ENCODE results near the gene PRKN. TPM values are rescaled to one million over a fixed set of nuclear protein-coding genes. Genes with fewer than 3 reads are reported as not detected.

Gene PRKN
- total and polyA plus RNA-seq, 2 donors (not counting 1 experiment from before 2014, with no cell fraction given) = 0.43 to 4.6 TPM

- Histone ChIP-seq H3K4me3 (replicated peaks in 1 of 4; ENCODE audit: control extremely low read depth in 1 of 4, insufficient read depth in 1 of 4, low read depth in 3 of 4, low read length in 4 of 4) (no peak overlapping the region), H3K9ac (ENCODE audit: insufficient read depth, low read length) (no peak overlapping the region), H2AFZ (ENCODE audit: low read length) (no peak overlapping the region), H3K4me1 (ENCODE audit: control insufficient read depth, extremely low read depth, insufficient read depth, low read length) (no peaks in the 10 kb centered on the region), H3K79me2 (ENCODE audit: control insufficient read depth, insufficient read depth, low read length) (no peaks in the 10 kb centered on the region), H3K27ac (ENCODE audit: insufficient read depth, low read length) (no peak overlapping the region), H3K36me3 (ENCODE audit: control insufficient read depth, insufficient read depth, low read length) (no peaks in the 10 kb centered on the region), H3K9me3 (ENCODE audit: control insufficient read depth, insufficient read depth, low read depth, low read length) (no peaks in the 10 kb centered on the region), H4K20me1 (ENCODE audit: control insufficient read depth, extremely low read depth, insufficient read depth, low read length) (no peaks in the 10 kb centered on the region), H3K27me3 (ENCODE audit: control insufficient read depth, insufficient read depth, low read length) (no peaks in the 10 kb centered on the region), H3K4me2 (ENCODE audit: extremely low read depth, insufficient read depth, low read length) (no peak overlapping the region)
- DNase-seq (ENCODE audit: low read depth in 2 of 2) = no peak
- no peak for TF ChIP-seq EZH2 (IDR thresholded peaks at IDR 0.05; ENCODE audit: low read length, missing control alignments)
- TF ChIP-seq CTCF (conservative IDR thresholded peaks at IDR 0.05 in 1 of 2, IDR thresholded peaks at IDR 0.05 in 1 of 2; ENCODE audit: low read depth in 1 of 2, low read length in 2 of 2) = no peak
Measured at GRCh38 chr6:162702446-162702845, 25.1 kb downstream of the PRKN start.

GRCh38 chr6:162701551-162701950 lies 26.0 kb downstream of the PRKN start:
- no peaks in the 10 kb centered on the region for H4K20me1 ChIP-seq (ENCODE audit: control insufficient read depth, extremely low read depth, insufficient read depth, low read length)
- H3K9ac ChIP-seq (ENCODE audit: insufficient read depth, low read length) = no peak overlapping the region
- H3K4me3 ChIP-seq (replicated peaks in 1 of 4; ENCODE audit: control extremely low read depth in 1 of 4, insufficient read depth in 1 of 4, low read depth in 3 of 4, low read length in 4 of 4) = peak overlapping the region in 1 of 4 experiments; percentile 3
- no peaks in the 10 kb centered on the region for H3K4me1 ChIP-seq (ENCODE audit: control insufficient read depth, extremely low read depth, insufficient read depth, low read length)
- peak in 1 of 2 donors; percentile 11 for DNase-seq (ENCODE audit: low read depth in 2 of 2)
- H3K27me3 ChIP-seq (ENCODE audit: control insufficient read depth, insufficient read depth, low read length) = no peaks in the 10 kb centered on the region
- no peak overlapping the region for H3K27ac ChIP-seq (ENCODE audit: insufficient read depth, low read length)
- H3K79me2 ChIP-seq (ENCODE audit: control insufficient read depth, insufficient read depth, low read length) = no peaks in the 10 kb centered on the region
- TF ChIP-seq CTCF (conservative IDR thresholded peaks at IDR 0.05 in 1 of 2, IDR thresholded peaks at IDR 0.05 in 1 of 2; ENCODE audit: low read depth in 1 of 2, low read length in 2 of 2) (no peak), EZH2 (IDR thresholded peaks at IDR 0.05; ENCODE audit: low read length, missing control alignments) (no peak)
- H3K9me3 ChIP-seq (ENCODE audit: control insufficient read depth, insufficient read depth, low read depth, low read length) = no peaks in the 10 kb centered on the region
- no peak overlapping the region for H2AFZ ChIP-seq (ENCODE audit: low read length)
- H3K4me2 ChIP-seq (ENCODE audit: extremely low read depth, insufficient read depth, low read length) = no peak overlapping the region
- H3K36me3 ChIP-seq (ENCODE audit: control insufficient read depth, insufficient read depth, low read length) = no peaks in the 10 kb centered on the region

- no peaks in the 10 kb centered on the region for H3K4me1 ChIP-seq (ENCODE audit: control insufficient read depth, extremely low read depth, insufficient read depth, low read length)
- no peak for DNase-seq (ENCODE audit: low read depth in 2 of 2)
- TF ChIP-seq CTCF (conservative IDR thresholded peaks at IDR 0.05 in 1 of 2, IDR thresholded peaks at IDR 0.05 in 1 of 2; ENCODE audit: low read depth in 1 of 2, low read length in 2 of 2) = no peak
- no peak for TF ChIP-seq EZH2 (IDR thresholded peaks at IDR 0.05; ENCODE audit: low read length, missing control alignments)
Measured at GRCh38 chr6:162700966-162701365, 26.6 kb downstream of the PRKN start.

More at GRCh38 chr6:162700966-162701365, 26.6 kb downstream of the PRKN start:
- Histone ChIP-seq H3K27me3 (ENCODE audit: control insufficient read depth, insufficient read depth, low read length) (no peaks in the 10 kb centered on the region), H3K79me2 (ENCODE audit: control insufficient read depth, insufficient read depth, low read length) (no peaks in the 10 kb centered on the region), H2AFZ (ENCODE audit: low read length) (no peak overlapping the region), H3K4me3 (replicated peaks in 1 of 4; ENCODE audit: control extremely low read depth in 1 of 4, insufficient read depth in 1 of 4, low read depth in 3 of 4, low read length in 4 of 4) (no peak overlapping the region), H3K36me3 (ENCODE audit: control insufficient read depth, insufficient read depth, low read length) (no peaks in the 10 kb centered on the region), H3K4me2 (ENCODE audit: extremely low read depth, insufficient read depth, low read length) (no peak overlapping the region), H3K27ac (ENCODE audit: insufficient read depth, low read length) (no peak overlapping the region), H3K9me3 (ENCODE audit: control insufficient read depth, insufficient read depth, low read depth, low read length) (no peaks in the 10 kb centered on the region), H4K20me1 (ENCODE audit: control insufficient read depth, extremely low read depth, insufficient read depth, low read length) (no peaks in the 10 kb centered on the region), H3K9ac (ENCODE audit: insufficient read depth, low read length) (no peak overlapping the region)

Data from fibroblast of lung (primary cell).